KOPT-K1 (cell line): ENCODE data around the gene SMAD3.

Experiments
- H3K27ac ChIP-seq: fragments of 200-600 bp; sonication (generic); 2 replicates; pipeline ENCODE4 v1.5.1; 2016; ENCODE audit warnings: antibody characterized with exemption, mild to moderate bottlenecking, low read depth, low read length; ENCODE audit not compliant: poor library complexity, severe bottlenecking
- H3K36me3 ChIP-seq: fragments of 200-600 bp; sonication (generic); 2 replicates; pipeline ENCODE4 v1.5.1; 2017; ENCODE audit warnings: antibody characterized with exemption, mild to moderate bottlenecking, low read length, moderate library complexity; ENCODE audit not compliant: insufficient read depth
- H3K9me3 ChIP-seq: fragments of 200-600 bp; sonication (generic); 2 replicates; pipeline ENCODE4 v1.5.1; 2017; ENCODE audit warnings: antibody characterized with exemption, low read length, mild to moderate bottlenecking; ENCODE audit not compliant: insufficient read depth, poor library complexity, severe bottlenecking

SMAD3 gene

DNA sequence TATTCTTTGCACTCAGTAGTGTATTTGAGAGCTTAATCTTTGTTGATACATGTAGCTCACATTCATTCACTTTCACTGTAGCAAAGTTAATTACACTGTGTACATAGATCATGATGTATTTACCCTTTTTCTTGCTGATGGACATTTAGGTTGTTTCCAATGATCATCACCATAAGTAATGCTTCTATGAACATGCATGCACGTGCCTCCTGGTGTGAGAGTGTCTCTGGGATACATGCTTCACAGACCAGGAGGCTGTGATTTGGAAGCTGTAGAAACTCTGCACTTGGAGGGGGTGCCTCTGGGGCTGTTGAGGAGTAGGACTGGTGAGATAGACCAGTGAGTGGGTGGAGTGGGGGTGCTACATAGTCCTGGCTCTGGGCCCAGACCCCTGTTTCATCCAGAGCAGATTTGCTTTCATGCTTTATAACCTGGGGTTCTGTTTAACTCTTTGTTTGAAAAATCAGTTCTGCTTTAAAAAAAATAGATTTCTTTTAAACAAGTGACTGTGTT is 18.2 kb upstream of the SMAD3 start:
- Histone ChIP-seq H3K9me3 (no peaks in the 10 kb centered on the region), H3K27ac (no peak overlapping the region), H3K36me3 (no peaks in the 10 kb centered on the region)

DNA sequence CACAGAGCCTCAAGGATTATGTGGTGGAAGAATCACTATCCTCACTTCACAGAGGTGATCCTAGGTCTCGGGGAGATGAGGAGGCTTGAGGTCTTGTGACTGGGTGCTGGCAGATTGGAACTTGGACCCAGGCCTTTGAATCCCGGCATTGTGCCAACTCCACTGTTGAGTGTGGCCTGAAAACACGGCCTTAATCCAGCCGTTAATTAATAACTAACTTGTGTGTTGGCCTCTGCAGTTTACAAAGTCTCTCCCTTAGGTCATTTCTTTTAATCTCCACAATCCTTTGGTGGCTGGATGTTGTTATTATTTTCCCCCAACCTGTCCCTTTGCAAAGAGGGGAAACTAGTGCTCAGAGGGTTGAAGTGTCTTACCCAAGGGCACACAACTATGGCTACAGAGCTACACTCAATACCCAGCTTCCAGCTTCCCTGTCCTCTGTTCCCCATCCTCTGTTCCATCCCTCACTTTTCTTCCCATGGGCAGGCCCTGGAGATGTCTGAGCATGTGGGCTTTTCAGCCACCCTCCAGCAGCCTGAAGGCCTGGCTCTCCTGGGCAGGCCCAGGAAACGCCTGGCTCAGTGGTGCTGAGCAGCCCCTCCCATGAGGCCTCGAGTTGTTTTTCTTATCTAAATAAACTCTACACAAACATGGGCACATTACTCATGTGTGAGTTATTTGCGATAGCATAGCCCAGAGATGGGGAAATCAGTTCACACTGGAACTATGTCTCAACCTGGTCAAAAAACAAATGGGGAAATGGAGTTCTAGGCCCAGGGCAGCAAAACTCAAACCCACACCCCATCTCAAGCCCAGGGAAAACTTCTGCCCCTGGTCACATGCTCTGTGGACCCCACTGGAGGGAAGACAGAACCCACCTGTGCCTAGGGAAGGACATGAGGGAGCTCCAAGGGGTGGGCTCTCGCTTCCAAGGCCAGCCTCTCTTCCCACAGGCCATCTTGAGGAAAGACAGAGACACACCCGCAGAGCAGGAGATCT is 16.8 kb upstream of the SMAD3 start:
- Histone ChIP-seq H3K27ac (peak overlapping the region; percentile 50), H3K36me3 (no peaks in the 10 kb centered on the region), H3K9me3 (no peaks in the 10 kb centered on the region)

DNA sequence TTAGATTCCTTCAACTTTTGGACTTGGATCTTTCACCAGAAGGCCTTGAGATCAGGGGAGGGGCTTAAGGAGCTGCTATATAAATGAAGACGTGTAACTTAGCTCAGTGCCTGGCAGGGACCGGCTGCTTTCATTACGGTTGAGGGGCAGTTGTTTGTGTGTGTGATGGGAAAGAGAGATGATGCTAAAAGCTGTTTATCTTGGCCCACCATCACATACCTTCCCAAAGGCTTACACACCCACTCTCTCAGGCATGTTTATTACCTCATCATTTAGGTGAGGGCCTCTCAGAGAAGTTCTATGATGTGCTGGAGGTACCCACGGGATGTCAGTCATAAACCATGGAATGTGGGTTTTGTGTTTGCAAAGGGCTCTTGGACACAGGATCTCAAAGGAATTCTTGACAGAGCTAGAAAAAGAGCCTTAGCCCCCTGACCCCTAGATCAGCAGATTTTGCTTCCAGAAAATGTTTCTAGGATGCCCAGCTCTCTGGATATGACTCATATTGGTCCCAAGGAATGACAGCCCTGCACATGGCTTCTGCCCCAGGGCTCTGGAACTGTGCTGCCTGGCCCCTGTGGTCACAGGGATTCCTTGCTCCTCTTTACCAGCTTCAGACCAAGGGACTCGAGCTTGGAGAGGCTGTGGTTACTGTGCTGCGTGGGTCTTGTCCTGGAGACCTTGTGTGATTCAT is 15.9 kb upstream of the SMAD3 start:
- Histone ChIP-seq H3K27ac (peak overlapping the region; percentile 50), H3K36me3 (no peaks in the 10 kb centered on the region), H3K9me3 (no peaks in the 10 kb centered on the region)

DNA sequence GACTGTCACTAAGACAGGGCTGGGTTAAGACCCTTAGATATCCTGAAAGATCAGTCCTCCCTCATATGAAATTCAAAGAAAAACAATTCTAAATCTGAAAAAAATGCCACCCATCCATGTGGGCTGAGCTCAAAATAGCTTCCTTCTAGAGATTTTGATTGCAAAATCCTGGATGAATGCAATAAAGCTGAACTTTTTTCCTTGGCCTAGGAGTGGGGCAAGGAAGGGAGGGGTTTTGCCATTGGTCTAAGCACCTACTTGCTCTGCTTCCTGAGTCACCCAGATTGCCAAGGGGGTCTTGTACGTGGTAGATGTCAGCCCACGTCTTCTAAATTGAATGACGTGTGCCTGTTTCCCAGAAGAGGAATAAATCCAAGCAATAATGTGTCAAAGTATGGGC is 15.3 kb upstream of the SMAD3 start:
- no peaks in the 10 kb centered on the region for H3K36me3 ChIP-seq
- peak overlapping the region; percentile 50 for H3K27ac ChIP-seq
- no peaks in the 10 kb centered on the region for H3K9me3 ChIP-seq

DNA sequence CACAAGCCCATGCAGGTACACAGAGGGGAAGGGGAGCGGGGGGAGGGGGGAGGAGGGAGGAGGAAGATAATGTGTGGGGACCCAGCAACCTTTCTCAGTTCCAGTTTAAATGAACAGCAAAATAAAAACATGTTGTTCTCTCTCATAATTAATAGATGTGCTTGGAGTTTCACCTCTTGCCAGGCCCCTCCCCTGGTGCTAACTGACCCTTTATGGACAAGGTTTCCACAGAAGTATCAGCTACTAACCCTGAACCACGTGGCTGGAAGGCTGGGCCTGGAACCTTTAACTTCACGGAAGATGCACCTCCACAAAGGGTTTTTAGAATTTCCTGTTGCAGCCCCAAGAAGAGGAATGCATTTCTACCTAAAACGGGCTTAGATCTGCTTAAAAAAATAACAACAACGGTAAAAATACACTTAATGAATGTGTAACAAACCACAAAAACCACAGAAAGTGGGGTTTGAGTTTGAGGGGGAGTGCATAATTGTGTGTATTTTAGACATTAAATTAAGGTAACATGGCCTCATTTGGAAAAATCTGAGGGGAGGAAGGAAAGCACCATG is 14.8 kb upstream of the SMAD3 start:
- Histone ChIP-seq H3K9me3 (no peaks in the 10 kb centered on the region), H3K36me3 (no peaks in the 10 kb centered on the region), H3K27ac (peak overlapping the region; percentile 50)

DNA sequence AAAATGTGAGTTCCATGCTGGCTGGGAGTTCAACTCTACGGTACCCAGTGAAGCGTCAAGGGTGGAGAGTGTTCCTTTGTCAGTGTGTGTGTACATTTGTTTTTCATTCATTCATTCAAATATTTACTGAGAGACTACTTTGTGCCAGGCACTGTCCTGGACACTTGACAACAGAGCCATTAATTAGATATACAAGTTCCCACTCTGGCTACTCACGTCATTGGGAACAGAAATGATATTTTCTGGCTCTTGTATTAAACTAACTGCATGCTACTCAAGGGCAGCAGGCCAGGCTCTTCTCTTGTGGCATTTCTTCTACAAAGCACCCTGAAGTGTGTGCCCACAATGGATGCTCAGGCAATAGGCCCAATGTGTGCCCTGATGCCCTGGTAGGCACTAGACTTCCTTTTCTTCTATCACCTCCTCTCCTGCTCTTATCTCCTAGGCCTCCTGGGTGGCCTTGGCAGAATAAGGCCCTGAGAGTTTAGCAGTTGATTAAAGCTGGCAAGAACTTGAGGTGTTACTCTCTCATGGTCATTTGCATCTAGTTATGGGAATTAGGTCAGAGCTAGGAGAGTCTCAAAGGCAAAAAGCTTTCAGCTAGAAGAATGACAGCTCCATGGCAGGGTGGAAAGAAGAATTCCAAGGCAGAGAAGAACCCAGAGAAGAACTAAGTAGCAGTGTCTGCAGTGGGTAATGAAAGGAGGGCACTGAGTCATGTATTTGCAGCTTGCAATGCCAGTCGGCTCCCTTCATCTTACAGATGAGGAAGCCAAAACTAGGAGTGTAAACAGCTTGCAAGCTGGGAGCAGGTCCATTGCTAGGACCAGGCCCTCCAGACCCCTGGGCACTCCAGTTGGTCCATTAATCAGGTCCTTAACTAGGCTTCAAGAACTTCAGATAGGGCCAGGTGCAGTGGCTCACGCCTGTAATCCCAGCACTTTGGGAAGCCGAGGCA is 14.0 kb upstream of the SMAD3 start:
- Histone ChIP-seq H3K9me3 (no peaks in the 10 kb centered on the region), H3K27ac (peak overlapping the region; percentile 50), H3K36me3 (no peaks in the 10 kb centered on the region)

DNA sequence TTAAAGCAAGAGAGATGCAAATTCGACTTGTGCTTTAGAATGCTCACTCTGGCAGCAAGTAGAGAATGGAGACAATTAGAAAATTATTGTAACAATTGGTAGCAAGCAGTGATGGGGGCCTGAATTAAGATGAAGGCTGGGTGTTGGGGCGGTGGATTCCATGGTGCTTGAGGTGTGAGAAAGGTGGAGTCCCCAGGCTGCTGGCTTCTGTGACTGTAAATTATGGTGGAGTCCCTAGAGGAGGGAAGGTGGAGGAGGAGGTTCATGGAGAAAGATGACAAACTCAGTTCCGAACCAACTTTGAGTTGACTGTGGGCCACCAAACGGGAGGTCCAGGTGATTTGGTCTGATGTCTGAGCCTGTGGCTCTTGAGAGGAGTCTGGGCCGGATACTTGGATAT is 10.7 kb upstream of the SMAD3 start:
- Histone ChIP-seq H3K27ac (no peak overlapping the region), H3K9me3 (no peaks in the 10 kb centered on the region), H3K36me3 (no peaks in the 10 kb centered on the region)

DNA sequence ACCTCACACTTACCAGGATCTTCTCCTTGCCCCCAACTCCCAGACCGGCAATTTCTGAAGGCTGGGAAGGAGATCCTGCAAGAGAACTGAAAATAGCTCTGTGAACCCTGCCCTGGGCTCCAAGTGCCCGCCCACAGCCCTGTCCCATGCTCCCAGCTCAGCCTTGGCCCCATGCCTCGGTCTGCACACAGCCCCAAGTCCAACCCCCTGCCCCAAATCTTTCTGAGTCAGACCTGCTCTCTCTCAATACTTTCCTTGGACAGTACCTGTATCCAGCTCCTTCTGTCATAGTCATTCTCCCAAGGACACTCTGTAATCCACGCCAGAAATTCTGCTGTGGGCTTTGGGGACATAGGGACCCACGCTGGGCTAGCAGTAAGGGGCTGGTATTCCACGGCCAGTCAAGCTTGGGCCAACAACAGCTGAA is 6.3 kb upstream of the SMAD3 start:
- H3K36me3 ChIP-seq: no peaks in the 10 kb centered on the region
- H3K9me3 ChIP-seq: no peaks in the 10 kb centered on the region
- no peak overlapping the region for H3K27ac ChIP-seq

DNA sequence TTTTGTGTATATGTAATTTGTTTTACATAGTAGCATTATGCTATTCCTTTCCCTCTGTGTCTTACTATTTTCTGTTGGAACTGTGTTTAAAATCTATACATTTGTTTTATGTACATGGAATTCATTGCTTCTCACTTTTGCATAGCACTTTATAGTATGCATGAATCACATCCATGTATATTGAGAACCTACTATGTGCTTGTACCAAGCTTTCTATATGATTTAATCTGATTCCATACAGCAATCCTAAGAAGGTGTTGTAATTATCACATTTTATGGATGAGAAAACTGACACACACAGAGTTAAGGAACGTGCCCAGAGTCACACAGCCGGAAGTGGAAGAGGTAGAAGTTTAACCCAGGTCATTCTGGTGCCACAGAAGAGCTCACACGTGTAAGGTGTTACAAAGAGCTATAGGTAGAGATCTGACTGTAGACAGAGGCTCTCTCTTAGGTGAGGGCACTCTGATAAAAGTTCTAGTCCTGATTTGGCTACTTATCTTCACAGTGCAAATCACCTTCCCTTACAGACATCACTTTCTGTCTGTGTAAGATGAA is 3.5 kb upstream of the SMAD3 start:
- Histone ChIP-seq H3K27ac (no peak overlapping the region), H3K9me3 (no peaks in the 10 kb centered on the region), H3K36me3 (no peaks in the 10 kb centered on the region)

DNA sequence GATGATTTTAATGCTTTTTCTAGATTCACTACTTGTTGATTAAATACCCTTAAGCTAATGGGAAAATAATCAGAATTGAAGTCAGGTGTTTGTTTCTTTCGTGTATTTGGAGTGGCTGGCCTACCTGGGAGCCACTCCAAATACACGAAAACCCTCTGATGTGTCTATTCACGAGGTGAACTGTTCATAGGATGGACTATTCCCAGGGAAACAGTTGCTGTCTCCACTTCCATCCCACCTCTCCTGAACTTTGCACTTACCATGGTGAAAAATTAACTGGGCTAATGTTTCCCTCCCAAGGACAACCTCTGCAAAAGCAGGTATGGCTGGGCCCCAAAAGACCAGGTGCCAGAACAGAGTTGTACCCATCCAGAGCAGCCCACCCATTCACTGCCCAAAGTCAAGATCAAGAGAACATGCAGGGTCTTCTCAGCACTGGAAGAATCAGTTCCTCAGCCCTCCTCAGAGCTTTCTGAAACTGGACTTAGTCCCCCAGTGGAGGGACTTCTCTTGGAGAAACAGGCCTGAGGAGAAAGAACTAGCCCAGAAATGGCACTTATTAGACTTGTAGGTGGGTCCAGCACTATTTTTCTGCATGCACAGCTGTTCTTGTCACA is 2.9 kb upstream of the SMAD3 start:
- Histone ChIP-seq H3K36me3 (no peaks in the 10 kb centered on the region), H3K9me3 (no peaks in the 10 kb centered on the region), H3K27ac (no peak overlapping the region)

DNA sequence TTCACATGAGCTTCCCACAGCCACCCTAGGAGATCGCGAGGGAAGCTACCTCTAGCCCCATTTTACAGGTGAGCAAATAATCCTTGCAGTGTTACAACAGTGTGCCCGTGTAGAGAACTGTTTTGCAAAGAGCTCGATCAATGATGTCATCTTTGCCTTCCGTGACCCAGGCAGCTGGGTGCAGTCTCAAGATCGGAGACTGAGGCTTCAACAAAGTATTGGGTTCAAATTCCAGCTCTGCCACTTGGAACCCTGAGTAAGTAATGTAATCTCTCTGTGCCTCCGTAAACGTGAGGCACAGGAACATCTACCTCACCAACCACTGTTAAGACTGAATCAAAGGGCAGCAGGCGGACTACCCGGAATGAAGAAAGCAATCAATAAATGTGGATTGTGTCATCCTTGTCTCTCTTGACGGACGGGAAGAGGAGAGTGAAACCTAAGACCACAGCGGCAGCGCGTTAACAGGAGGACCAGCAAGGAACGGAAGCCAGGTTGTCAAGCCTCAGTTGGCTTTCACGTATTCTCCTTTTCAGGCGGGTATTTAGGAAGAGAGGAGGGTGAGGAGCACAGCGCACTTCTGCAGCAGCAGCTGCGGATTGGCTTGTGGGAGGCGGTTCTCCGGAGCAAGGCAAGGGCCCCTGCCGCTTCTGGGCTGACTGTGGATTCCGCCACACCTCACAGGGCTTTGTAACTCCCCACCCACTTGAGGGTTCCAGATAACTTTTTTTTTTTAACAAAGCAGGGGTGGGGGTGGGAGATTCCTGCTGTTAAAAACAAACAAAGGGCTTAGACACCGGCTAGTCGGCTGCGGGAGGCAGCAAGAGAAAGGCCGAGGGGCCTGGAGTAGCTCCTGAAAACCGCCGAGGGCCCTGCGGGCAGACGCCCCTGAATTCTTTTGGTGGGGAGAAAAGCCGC is 1.5 kb upstream of the SMAD3 start:
- Histone ChIP-seq H3K36me3 (no peaks in the 10 kb centered on the region), H3K27ac (no peak overlapping the region), H3K9me3 (no peaks in the 10 kb centered on the region)

DNA sequence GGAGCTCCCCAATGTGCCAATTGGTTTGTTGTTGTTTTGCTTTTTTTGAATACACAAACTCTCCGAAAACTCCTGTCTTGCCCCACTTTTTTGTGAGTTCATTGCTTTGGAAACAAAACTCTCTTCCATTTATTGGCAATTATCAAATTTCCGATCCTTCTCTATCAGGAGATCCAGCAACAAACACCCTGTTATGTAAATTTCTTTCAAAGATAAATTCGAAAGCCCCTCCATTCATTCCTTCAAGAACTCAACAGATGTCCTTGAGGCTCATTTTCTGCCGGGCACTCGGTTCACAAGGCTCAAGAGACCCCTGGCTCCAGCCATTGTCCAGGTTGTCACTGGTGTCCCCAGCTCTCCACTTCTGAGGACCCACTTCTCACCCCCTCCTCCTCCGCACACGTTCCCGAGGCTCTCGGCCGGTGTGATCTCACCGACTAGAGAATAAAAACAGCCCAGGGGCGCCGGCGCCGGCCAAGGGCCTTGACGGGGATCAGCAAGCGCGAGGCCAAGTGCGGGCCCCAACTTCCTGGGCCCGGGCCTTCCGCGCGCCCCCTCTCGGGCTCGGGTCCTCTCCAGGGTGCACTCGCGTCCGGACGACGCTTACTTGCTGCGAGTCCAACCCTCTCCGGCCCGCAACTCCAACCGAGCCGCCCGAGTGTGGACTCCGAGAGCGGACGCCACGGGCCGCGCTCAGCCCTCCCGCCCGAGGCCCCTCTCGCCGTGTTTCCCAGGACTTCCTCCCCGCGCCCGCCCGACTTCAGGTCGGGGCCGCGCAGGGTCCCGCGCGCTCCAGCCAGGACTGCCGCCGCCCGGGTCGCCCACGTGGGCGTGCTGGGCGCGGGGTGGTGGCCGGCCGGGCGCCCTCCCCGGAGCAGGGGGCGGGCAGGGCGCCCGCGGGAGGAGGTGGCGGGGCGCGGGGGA is 533 bp upstream of the SMAD3 start:
- no peaks in the 10 kb centered on the region for H3K9me3 ChIP-seq
- no peaks in the 10 kb centered on the region for H3K36me3 ChIP-seq
- peak overlapping the region; percentile 60 for H3K27ac ChIP-seq
